GM12892 (cell line): ENCODE results near the gene PDE3A.

Experiments used
- POLR2A ChIP-seq: IDR thresholded peaks from 2 replicates; pipeline ENCODE4 v1.6.1; 2011; ENCODE audit warnings: low read depth, low read length, control low read depth
- POLR2AphosphoS5 ChIP-seq: IDR thresholded peaks from 2 replicates; pipeline ENCODE4 v1.6.1; 2011; ENCODE audit warnings: low read depth, low read length, control low read depth
- TAF1 ChIP-seq: IDR thresholded peaks from 2 replicates; pipeline ENCODE4 v1.6.1; 2011; ENCODE audit warnings: low read depth, mild to moderate bottlenecking, control low read depth, low read length, borderline replicate concordance

DNA sequence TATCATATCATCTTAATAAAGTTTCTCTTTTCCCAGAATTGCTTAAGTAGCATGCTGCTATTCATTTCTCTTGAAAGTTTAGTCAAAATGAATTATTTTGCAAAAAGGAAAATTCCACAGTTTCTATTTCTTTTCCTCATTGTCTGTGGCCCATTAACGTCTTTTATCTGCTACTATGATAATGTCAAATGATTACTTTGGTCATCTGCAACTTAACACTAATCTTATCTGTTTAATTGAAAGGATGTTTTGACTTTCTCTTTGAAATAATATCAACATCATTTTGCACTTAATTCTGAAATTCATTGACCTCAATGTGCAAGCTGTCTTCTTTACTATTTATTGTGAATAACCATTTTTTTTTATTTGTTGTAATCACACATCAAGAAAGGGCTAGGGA, 180.3 kb downstream of the PDE3A start:
- TF ChIP-seq POLR2A = no peak
- no peak for TF ChIP-seq POLR2AphosphoS5
- TF ChIP-seq TAF1 = no peak
